Measurements from ENCODE around the gene FNTB. TPM values are rescaled to one million over a fixed set of nuclear protein-coding genes. Genes with fewer than 3 reads are reported as not detected.

The FNTB gene
- total and polyA plus RNA-seq, 9 of the 15 experiments (the other 6 are each of a cell fraction or from before 2014, with no cell fraction given): 6.9 to 23.2 (median 12.2) TPM

- no peak for TF ChIP-seq CTCFL (IDR thresholded peaks at IDR 0.05; ENCODE audit: borderline replicate concordance, insufficient read depth, low read depth, low read length, poor library complexity, severe bottlenecking)
- peak; percentile 87; the same call in 1 of the 2 replicates for TF ChIP-seq KLF6 (CRISPR knock-in tag; IDR thresholded peaks at IDR 0.05; ENCODE audit: borderline replicate concordance)
- no peak for TF ChIP-seq CHCHD3 (CRISPR knock-in tag; IDR thresholded peaks at IDR 0.05)
- TF ChIP-seq RCOR1 (IDR thresholded peaks at IDR 0.05; ENCODE audit: borderline replicate concordance in 1 of 2, low read depth in 2 of 2, low read length in 2 of 2): peak in 1 of 2 experiments; percentile 10; a peak in 1 of 4 replicates
- peak; percentile 53 for TF ChIP-seq MAFG (tag; conservative IDR thresholded peaks at IDR 0.05)
- TF ChIP-seq ZNF395 (CRISPR knock-in tag; IDR thresholded peaks at IDR 0.05): peak; percentile 88
- TF ChIP-seq ZNF274 (IDR thresholded peaks at IDR 0.05; ENCODE audit: borderline replicate concordance, low read depth, low read length): no peak
- peak; percentile 88 for TF ChIP-seq ZNF175 (CRISPR knock-in tag; IDR thresholded peaks at IDR 0.05; ENCODE audit: low read depth)
- TF ChIP-seq ZNF778 (CRISPR knock-in tag; IDR thresholded peaks at IDR 0.05): no peak
- TF ChIP-seq SMAD4 (CRISPR knock-in tag; conservative IDR thresholded peaks at IDR 0.05): peak; percentile 79
- TF ChIP-seq ZBTB2 (IDR thresholded peaks at IDR 0.05): no peak
Measured at GRCh38 chr14:64998455-64998931, 11.8 kb downstream of the FNTB start (continued).

Measured in K562 (cell line).